ENCODE measurements around the gene ADARB2. TPM values are rescaled to one million over a fixed set of nuclear protein-coding genes. Genes with fewer than 3 reads are reported as not detected.

ADARB2 gene
- total RNA-seq: 1 to 10 TPM; 1.1 to 1.8 TPM
- polyA plus RNA-seq (2013, experiment 1 of 2): 2.0 TPM
- 2.1 TPM for polyA plus RNA-seq (2013, experiment 2 of 2)
- long read RNA-seq, experiment 1, partial matches to known transcripts: 0 of 2 reads
- long read RNA-seq, experiment 1, other reads (novel, unspliced or antisense): 1 of 2 reads
- long read RNA-seq, experiment 2, partial matches to known transcripts: 0 of 2 reads
- long read RNA-seq, experiment 2, other reads (novel, unspliced or antisense): 2 of 2 reads
- long read RNA-seq, experiment 3, partial matches to known transcripts: 1 of 7 reads
- long read RNA-seq, experiment 3, other reads (novel, unspliced or antisense): 6 of 7 reads
- long read RNA-seq, experiment 4: 0 reads

DNA sequence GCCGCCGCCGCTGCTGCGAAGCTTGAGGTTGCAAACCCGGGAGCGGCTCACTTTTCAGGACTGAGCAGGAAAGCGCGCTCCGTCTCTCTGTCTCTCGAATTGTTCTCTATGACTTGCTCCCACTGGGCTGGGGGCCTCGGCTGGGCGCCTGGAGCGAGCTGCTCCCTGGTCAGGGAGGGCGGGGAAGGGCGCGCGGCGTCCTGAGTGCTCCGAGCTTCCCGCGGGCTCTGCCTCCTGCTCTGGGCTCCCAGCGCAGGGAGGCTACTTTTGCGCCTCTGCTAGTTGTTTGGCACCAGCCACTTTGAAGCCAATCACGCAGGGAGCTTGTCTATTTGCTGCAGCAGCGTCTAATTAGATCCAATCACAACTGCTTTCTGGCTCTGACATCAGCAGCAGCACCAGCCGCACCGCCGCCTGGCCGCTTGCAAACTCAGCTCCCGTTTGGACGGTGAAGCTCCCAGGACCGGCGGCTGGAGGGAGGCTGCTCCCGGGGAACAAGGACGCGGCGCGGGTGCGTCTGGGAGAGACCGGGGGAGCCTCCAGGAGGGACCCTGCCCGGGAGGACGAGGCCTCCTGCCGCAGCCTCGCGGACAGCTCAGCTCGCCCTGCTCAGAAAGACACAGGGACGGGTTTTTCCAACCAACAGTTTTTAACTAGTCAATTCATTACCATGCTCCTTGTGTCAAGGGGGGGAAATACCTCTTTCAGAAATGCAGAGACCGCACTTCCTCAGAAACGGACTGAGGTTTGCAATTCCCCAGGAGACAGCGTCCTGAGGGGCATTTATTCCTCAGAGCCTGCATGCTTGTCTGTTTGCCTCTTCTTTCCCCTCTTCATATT lies at the start of gene ADARB2:
ADARB2 (minus strand) TSS at position 304 of the 840 bp plus-strand sequence.
- Mint-ChIP-seq H3K27me3 (ENCODE audit: insufficient read depth) (peaks cover 76% of the 10 kb centered on the region), H3K4me3 (peak within 1 kb of the TSS; percentile 49), H3K36me3 (ENCODE audit: low read depth) (no peaks in the 10 kb centered on the region), H3K4me1 (peaks cover 7% of the 10 kb centered on the region), H3K9me3 (no peaks in the 10 kb centered on the region), H3K27ac (no peak within 1 kb of the TSS)
- peak within 1 kb of the TSS; percentile 69 for H3K4me3 ChIP-seq (ENCODE audit: low read length)
- no peak within 1 kb of the TSS for H3K9ac ChIP-seq (ENCODE audit: extremely low read depth, low read length, poor library complexity, severe bottlenecking)
- H3K9me3 ChIP-seq (ENCODE audit: control insufficient read depth, low read length): no peaks in the 10 kb centered on the region
- H3K36me3 ChIP-seq (ENCODE audit: control insufficient read depth, insufficient read depth, low read length): no peaks in the 10 kb centered on the region
- peaks cover 59% of the 10 kb centered on the region for H3K27me3 ChIP-seq (ENCODE audit: control insufficient read depth, insufficient read depth, low read length, poor library complexity, severe bottlenecking)
- peak; percentile 95 for DNase-seq
- WGBS, 2 experiments (ENCODE audit: insufficient coverage in 1 of 2, insufficient read length in 1 of 2): 1% methylated on average over 33 to 50 of the region's 50 CpGs
- H3K4me1 ChIP-seq (ENCODE audit: control insufficient read depth, insufficient read depth, low read length): no peaks in the 10 kb centered on the region
- TF ChIP-seq, protein P1, sequence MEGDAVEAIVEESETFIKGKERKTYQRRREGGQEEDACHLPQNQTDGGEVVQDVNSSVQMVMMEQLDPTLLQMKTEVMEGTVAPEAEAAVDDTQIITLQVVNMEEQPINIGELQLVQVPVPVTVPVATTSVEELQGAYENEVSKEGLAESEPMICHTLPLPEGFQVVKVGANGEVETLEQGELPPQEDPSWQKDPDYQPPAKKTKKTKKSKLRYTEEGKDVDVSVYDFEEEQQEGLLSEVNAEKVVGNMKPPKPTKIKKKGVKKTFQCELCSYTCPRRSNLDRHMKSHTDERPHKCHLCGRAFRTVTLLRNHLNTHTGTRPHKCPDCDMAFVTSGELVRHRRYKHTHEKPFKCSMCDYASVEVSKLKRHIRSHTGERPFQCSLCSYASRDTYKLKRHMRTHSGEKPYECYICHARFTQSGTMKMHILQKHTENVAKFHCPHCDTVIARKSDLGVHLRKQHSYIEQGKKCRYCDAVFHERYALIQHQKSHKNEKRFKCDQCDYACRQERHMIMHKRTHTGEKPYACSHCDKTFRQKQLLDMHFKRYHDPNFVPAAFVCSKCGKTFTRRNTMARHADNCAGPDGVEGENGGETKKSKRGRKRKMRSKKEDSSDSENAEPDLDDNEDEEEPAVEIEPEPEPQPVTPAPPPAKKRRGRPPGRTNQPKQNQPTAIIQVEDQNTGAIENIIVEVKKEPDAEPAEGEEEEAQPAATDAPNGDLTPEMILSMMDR (conservative IDR thresholded peaks at IDR 0.05): no peak
- peak within 1 kb of the TSS; percentile 33 for H3K27ac ChIP-seq (ENCODE audit: low read depth, low read length)

GRCh38 chr10:1785835-1786234 lies 48.5 kb upstream of the ADARB2 start:
- Histone ChIP-seq H3K9me3 (ENCODE audit: control insufficient read depth, low read length) (no peaks in the 10 kb centered on the region), H3K4me1 (ENCODE audit: control insufficient read depth, insufficient read depth, low read length) (no peaks in the 10 kb centered on the region), H3K27me3 (ENCODE audit: control insufficient read depth, insufficient read depth, low read length, poor library complexity, severe bottlenecking) (no peaks in the 10 kb centered on the region), H3K27ac (ENCODE audit: low read depth, low read length) (no peak overlapping the region), H3K36me3 (ENCODE audit: control insufficient read depth, insufficient read depth, low read length) (no peaks in the 10 kb centered on the region), H3K4me3 (ENCODE audit: low read length) (no peak overlapping the region), H3K9ac (ENCODE audit: extremely low read depth, low read length, poor library complexity, severe bottlenecking) (no peak overlapping the region)
- peaks cover 14% of the 10 kb centered on the region for H3K27me3 Mint-ChIP-seq (ENCODE audit: insufficient read depth)
- H3K4me3 Mint-ChIP-seq: no peak overlapping the region
- H3K36me3 Mint-ChIP-seq (ENCODE audit: low read depth): no peaks in the 10 kb centered on the region
- TF ChIP-seq, protein P1 (conservative IDR thresholded peaks at IDR 0.05): no peak
- H3K4me1 Mint-ChIP-seq: peaks cover 2% of the 10 kb centered on the region
- 81 to 86% methylated on average over 2 to 3 of the region's 3 CpGs for WGBS, 2 experiments (ENCODE audit: insufficient coverage in 1 of 2, insufficient read length in 1 of 2)
- H3K9me3 Mint-ChIP-seq: peaks cover 3% of the 10 kb centered on the region
- H3K27ac Mint-ChIP-seq: no peak overlapping the region
- no peak for DNase-seq

- Mint-ChIP-seq H3K36me3 (ENCODE audit: low read depth) (no peaks in the 10 kb centered on the region), H3K9me3 (peaks cover 11% of the 10 kb centered on the region), H3K4me1 (no peaks in the 10 kb centered on the region), H3K4me3 (no peak overlapping the region), H3K27me3 (ENCODE audit: insufficient read depth) (no peaks in the 10 kb centered on the region), H3K27ac (no peak overlapping the region)
- DNase-seq: no peak
- Histone ChIP-seq H3K4me1 (ENCODE audit: control insufficient read depth, insufficient read depth, low read length) (no peaks in the 10 kb centered on the region), H3K27ac (ENCODE audit: low read depth, low read length) (no peak overlapping the region), H3K27me3 (ENCODE audit: control insufficient read depth, insufficient read depth, low read length, poor library complexity, severe bottlenecking) (no peaks in the 10 kb centered on the region), H3K9me3 (ENCODE audit: control insufficient read depth, low read length) (no peaks in the 10 kb centered on the region), H3K36me3 (ENCODE audit: control insufficient read depth, insufficient read depth, low read length) (no peaks in the 10 kb centered on the region), H3K9ac (ENCODE audit: extremely low read depth, low read length, poor library complexity, severe bottlenecking) (no peak overlapping the region), H3K4me3 (ENCODE audit: low read length) (no peak overlapping the region)
- TF ChIP-seq, protein P1 (conservative IDR thresholded peaks at IDR 0.05): no peak
- 95 to 97% methylated on average over 3 to 5 of the region's 5 CpGs for WGBS, 2 experiments (ENCODE audit: insufficient coverage in 1 of 2, insufficient read length in 1 of 2)
Measured at GRCh38 chr10:1782841-1783240, 45.5 kb upstream of the ADARB2 start.
